ENCODE measurements around the gene TLL2.

DNA sequence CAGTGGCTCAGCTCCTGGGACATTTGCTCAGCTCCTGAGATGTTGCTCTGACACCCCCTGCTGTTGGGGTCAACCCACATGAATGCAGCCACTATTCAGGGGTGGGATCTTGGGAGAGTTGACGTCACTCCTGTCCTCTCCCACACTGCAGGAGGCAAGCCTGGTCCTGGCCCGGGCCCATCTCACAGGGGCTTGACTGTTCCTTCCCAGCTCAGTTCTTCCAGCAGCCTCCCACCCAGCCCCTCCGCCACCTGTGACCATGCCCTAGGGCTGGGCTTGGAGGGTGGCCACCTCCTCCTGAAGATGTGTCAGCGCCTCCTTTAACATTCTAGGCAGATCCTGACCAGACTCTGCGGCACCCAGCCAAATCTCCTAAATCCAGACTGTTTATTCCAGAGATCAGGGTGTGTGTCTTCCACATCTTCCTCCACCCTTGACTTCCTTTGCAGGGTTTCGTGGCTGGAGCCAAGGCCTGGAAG lies 135.9 kb downstream of the TLL2 start:
- TF ChIP-seq, protein P1, sequence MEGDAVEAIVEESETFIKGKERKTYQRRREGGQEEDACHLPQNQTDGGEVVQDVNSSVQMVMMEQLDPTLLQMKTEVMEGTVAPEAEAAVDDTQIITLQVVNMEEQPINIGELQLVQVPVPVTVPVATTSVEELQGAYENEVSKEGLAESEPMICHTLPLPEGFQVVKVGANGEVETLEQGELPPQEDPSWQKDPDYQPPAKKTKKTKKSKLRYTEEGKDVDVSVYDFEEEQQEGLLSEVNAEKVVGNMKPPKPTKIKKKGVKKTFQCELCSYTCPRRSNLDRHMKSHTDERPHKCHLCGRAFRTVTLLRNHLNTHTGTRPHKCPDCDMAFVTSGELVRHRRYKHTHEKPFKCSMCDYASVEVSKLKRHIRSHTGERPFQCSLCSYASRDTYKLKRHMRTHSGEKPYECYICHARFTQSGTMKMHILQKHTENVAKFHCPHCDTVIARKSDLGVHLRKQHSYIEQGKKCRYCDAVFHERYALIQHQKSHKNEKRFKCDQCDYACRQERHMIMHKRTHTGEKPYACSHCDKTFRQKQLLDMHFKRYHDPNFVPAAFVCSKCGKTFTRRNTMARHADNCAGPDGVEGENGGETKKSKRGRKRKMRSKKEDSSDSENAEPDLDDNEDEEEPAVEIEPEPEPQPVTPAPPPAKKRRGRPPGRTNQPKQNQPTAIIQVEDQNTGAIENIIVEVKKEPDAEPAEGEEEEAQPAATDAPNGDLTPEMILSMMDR (IDR thresholded peaks at IDR 0.05), result no peak
- peak in 1 of 2 donors; percentile 11 for TF ChIP-seq POLR2AphosphoS5 (IDR thresholded peaks at IDR 0.05)
- no peak for TF ChIP-seq EP300 (IDR thresholded peaks at IDR 0.05)

All from upper lobe of left lung (tissue), 4 donors.